ENCODE measurements around the gene STEAP3. TPM values are rescaled to one million over a fixed set of nuclear protein-coding genes. Genes with fewer than 3 reads are reported as not detected.

The STEAP3 gene
- polyA plus RNA-seq, 2 of the 4 experiments (the other 2 are of a cell fraction): 23.5 to 30.2 TPM

DNA sequence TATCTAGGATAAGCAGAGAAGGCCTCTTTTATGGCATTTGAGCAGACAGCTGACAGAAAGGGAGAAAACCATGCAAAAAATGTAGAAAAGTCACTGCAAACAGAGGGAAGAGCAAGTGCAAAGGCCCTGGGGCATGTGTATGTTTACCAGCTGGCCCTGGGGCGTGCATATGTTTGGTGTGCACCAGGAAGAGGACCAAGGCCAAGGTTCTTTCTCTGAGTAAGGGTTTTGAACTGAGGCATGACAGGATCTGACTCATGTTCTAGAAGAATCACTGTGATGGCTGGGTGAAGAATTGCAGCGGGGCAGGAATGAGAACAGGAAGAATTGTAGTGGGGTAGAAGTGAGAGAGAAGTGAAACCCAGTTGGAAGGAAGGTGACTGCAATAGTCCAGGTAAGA lies 69.6 kb downstream of the STEAP3 start:
- ChIA-PET POLR2A (no interaction called here), CTCF (interaction anchor here (5.5 kb wide), 1 partner anchor 281 kb away, joined by 61 read pairs; no protein-coding TSS in a partner anchor)
- FAIRE-seq (no peak), ATAC-seq (no peak), DNase-seq (ENCODE audit: low read depth in 1 of 2, low spot score in 1 of 2) (no peak)
- TF ChIP-seq FOXS1 (CRISPR knock-in tag; IDR thresholded peaks at IDR 0.05) (no peak), RFX5 (IDR thresholded peaks at IDR 0.05) (no peak), CHD2 (IDR thresholded peaks at IDR 0.05; ENCODE audit: low read length, partially characterized antibody) (no peak), POLR2AphosphoS2 (conservative IDR thresholded peaks at IDR 0.05; ENCODE audit: low read length) (no peak), RNF2 (IDR thresholded peaks at IDR 0.05; ENCODE audit: borderline replicate concordance, low read depth) (no peak), EP300 (IDR thresholded peaks at IDR 0.05) (no peak), NPAS2 (CRISPR knock-in tag; IDR thresholded peaks at IDR 0.05; ENCODE audit: borderline replicate concordance) (no peak), CHD4 (IDR thresholded peaks at IDR 0.05; ENCODE audit: borderline replicate concordance) (no peak), ZSCAN20 (CRISPR knock-in tag; IDR thresholded peaks at IDR 0.05) (no peak), SREBF2 (IDR thresholded peaks at IDR 0.05) (no peak), ZNF302 (CRISPR knock-in tag; IDR thresholded peaks at IDR 0.05) (no peak), RAD21 (conservative IDR thresholded peaks at IDR 0.05 in 1 of 2, IDR thresholded peaks at IDR 0.05 in 1 of 2) (no peak), HDAC2 (IDR thresholded peaks at IDR 0.05) (no peak)
- TF ChIP-seq, protein P1, sequence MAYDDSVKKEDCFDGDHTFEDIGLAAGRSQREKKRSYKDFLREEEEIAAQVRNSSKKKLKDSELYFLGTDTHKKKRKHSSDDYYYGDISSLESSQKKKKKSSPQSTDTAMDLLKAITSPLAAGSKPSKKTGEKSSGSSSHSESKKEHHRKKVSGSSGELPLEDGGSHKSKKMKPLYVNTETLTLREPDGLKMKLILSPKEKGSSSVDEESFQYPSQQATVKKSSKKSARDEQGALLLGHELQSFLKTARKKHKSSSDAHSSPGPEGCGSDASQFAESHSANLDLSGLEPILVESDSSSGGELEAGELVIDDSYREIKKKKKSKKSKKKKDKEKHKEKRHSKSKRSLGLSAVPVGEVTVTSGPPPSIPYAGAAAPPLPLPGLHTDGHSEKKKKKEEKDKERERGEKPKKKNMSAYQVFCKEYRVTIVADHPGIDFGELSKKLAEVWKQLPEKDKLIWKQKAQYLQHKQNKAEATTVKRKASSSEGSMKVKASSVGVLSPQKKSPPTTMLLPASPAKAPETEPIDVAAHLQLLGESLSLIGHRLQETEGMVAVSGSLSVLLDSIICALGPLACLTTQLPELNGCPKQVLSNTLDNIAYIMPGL (CRISPR knock-in tag; IDR thresholded peaks at IDR 0.05; ENCODE audit: borderline replicate concordance): no peak
- no peak overlapping the region for H3K4me3 ChIP-seq
- H3K27ac ChIP-seq: no peak overlapping the region
- H3K4me2 ChIP-seq: no peak overlapping the region
- H3K4me1 ChIP-seq: no peaks in the 10 kb centered on the region
- H3K9me3 ChIP-seq: no peaks in the 10 kb centered on the region
- 66% methylated on average over 2 of the region's 2 CpGs for WGBS (ENCODE audit: missing lambda C conversion rate)

GRCh38 chr2:119293900-119294299 lies 70.3 kb downstream of the STEAP3 start:
- Histone ChIP-seq H3K27ac (no peak overlapping the region), H3K4me2 (no peak overlapping the region), H3K4me3 (no peak overlapping the region), H3K4me1 (no peaks in the 10 kb centered on the region), H3K9me3 (no peaks in the 10 kb centered on the region)
- ChIA-PET CTCF (interaction anchor here (0.7 to 1.5 kb wide), 3 partner anchors 76 to 411 kb away, joined by 3 read pairs; no protein-coding TSS in a partner anchor), POLR2A (no interaction called here)
- FAIRE-seq (no peak), ATAC-seq (no peak), DNase-seq (ENCODE audit: low read depth in 1 of 2, low spot score in 1 of 2) (no peak)
- 81% methylated on average over 7 of the region's 7 CpGs for WGBS (ENCODE audit: missing lambda C conversion rate)
- TF ChIP-seq RFX5 (IDR thresholded peaks at IDR 0.05): no peak
- no peak for TF ChIP-seq MAX (IDR thresholded peaks at IDR 0.05)
- TF ChIP-seq HEYL (CRISPR knock-in tag; IDR thresholded peaks at IDR 0.05): no peak
- no peak for TF ChIP-seq ZC3H11A (IDR thresholded peaks at IDR 0.05)
- no peak for TF ChIP-seq BHLHE40 (IDR thresholded peaks at IDR 0.05; ENCODE audit: low read depth, low read length)
- no peak for TF ChIP-seq ZSCAN20 (CRISPR knock-in tag; IDR thresholded peaks at IDR 0.05)
- TF ChIP-seq RARB (CRISPR knock-in tag; IDR thresholded peaks at IDR 0.05): no peak
- no peak for TF ChIP-seq PBX3 (IDR thresholded peaks at IDR 0.05)
- no peak for TF ChIP-seq CHD4 (IDR thresholded peaks at IDR 0.05; ENCODE audit: borderline replicate concordance)
- no peak for TF ChIP-seq FOSB (CRISPR knock-in tag; IDR thresholded peaks at IDR 0.05)
- no peak for TF ChIP-seq PHF8 (IDR thresholded peaks at IDR 0.05; ENCODE audit: borderline replicate concordance, low read depth)
- no peak for TF ChIP-seq TFCP2L1 (CRISPR knock-in tag; IDR thresholded peaks at IDR 0.05)
- TF ChIP-seq KDM5A (IDR thresholded peaks at IDR 0.05): no peak
- TF ChIP-seq ESRRA (IDR thresholded peaks at IDR 0.05; ENCODE audit: borderline replicate concordance, low read length): no peak
- no peak for TF ChIP-seq NR3C1 (IDR thresholded peaks at IDR 0.05)
- TF ChIP-seq EHMT2 (IDR thresholded peaks at IDR 0.05; ENCODE audit: low read depth): no peak
- TF ChIP-seq RAD21 (conservative IDR thresholded peaks at IDR 0.05 in 1 of 2, IDR thresholded peaks at IDR 0.05 in 1 of 2): no peak
- TF ChIP-seq EHF (CRISPR knock-in tag; IDR thresholded peaks at IDR 0.05): no peak
- TF ChIP-seq USF2 (IDR thresholded peaks at IDR 0.05): no peak
- no peak for TF ChIP-seq HOXB5 (CRISPR knock-in tag; IDR thresholded peaks at IDR 0.05)

Measured in A549 (cell line).